GM19099 (cell line): ENCODE data around the gene DNAH2.
A peak's percentile ranks its signal among the peaks of the same experiment; 100 is the strongest.

Source experiments
- POLR2A ChIP-seq: IDR thresholded peaks from 3 replicates; pipeline ENCODE4 v1.6.1; 2011; ENCODE audit warnings: low read depth; ENCODE audit not compliant: insufficient read length; ENCODE audit errors: extremely low read depth

DNAH2 gene

DNA sequence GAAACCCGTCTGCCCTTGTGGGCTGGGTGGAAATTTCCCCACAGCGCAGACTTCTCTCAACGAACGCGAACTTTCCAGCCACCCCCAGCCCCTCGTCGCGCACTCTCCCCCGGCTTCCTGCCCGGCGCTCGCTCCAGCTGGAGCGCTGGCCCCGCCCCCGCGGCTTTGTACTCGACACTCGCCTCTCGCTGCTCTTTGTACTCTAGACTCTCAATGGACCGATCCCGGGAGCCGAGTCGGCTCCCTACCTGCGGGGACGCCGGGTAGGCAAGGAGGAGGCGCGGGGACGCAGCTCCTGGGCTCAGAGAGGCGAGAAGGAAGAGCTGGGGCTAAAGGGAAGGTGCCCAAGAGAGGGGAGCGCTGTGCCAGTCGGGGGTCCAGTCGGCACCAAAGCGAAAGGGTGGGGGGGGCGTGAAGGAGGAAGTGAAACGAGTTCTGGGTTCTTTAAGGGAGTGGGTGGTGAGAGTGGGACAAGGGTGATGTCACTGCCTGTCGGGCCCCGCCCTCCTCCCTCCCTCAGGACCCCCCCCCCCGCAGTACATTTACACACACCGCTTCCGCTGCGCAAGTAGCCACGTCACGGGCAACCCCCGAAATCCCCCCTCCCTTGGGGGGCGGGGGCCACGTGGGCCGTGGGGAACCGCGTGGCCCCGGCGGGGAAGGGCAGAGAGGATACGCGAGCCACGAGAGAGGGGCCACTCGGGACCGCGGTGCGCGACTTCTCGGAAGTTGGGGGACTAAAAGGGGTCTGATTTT is 126.2 kb downstream of the DNAH2 start:
- TF ChIP-seq POLR2A, result peak; percentile 62

DNA sequence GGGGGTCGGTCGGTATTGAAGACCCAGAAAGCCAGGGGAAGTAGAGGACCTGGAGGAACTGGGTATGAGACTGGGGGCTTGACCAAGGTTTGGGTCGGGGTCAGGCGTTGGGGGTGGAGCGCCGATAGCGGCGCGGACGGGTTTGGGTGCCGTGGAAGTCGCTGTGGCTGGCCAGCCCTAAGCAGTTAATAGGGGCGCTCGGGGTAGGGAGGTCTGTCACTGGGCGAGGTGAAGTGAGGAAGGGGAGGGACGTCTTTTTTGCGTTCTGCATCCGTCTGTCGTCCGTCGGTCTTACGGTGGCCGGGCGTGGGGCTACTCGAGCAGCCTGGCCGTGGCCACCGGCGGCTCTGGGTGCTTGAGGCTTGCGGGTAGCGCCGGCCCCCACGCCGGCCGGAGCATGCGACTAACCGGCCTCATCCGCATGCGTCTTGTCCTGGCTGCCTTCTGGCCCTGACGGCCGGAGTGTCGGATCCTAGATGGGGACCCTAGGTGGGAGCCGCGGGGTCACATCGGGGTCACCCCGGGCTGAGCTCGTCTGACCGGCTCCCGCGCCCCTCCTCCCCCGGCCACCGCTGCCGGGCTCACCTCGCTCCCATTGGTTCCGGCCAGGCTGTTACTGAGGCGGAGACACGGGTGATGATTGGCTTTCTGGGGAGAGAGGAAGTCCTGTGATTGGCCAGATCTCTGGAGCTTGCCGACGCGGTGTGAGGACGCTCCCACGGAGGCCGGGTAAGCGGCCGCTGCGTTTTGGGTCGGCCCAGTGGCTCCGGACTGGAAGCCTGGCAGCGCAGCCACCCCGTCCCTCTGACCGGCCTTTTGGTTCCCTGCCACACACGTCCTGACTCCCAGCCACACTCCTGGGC is 127.0 kb downstream of the DNAH2 start:
- peak; percentile 36 for TF ChIP-seq POLR2A

DNA sequence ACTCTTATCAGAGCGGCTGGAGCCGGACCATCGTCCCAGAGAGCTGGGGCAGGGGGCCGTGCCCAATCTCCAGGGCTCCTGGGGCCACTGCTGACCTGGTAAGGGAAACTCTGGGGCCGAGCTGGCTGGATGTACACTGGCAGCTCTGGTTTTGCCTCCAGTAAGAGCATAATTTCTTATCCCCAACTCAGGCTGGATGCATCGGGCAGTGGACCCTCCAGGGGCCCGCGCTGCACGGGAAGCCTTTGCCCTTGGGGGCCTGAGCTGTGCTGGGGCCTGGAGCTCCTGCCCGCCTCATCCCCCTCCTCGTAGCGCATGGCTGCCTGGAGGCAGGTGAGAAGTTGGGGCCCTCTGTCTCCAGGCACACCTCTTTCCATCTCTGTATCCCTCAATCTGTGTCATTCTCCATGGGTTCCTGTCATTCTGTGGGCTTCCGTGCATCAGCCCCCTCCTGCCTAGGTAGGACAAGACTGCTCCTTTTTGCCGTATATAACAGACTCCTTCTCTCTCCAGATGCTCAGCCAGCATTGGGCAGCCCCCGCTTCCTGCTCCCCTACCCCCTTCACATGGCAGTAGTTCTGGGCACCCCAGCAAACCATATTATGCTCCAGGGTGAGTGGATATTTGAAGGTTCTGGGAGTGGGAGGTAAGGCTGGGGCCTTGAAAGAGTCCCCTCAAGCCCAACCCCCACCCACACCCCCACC is 128.0 kb downstream of the DNAH2 start:
- no peak for TF ChIP-seq POLR2A

DNA sequence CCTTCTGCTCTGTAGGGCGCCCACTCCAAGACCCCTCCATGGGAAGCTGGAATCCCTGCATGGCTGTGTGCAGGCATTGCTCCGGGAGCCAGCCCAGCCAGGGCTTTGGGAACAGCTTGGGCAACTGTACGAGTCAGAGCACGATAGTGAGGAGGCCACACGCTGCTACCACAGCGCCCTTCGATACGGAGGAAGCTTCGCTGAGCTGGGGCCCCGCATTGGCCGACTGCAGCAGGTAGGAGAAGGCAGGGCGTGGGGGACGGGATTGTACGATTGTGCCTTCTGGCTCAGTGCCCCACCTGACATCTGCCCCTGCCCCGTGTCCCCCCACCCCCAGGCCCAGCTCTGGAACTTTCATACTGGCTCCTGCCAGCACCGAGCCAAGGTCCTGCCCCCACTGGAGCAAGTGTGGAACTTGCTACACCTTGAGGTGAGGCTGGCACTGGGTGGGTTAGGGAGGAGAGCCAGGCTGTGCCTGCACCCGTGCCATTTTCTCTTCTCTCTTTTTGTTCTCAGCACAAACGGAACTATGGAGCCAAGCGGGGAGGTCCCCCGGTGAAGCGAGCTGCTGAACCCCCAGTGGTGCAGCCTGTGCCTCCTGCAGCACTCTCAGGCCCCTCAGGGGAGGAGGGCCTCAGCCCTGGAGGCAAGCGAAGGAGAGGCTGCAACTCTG is 128.7 kb downstream of the DNAH2 start:
- no peak for TF ChIP-seq POLR2A

DNA sequence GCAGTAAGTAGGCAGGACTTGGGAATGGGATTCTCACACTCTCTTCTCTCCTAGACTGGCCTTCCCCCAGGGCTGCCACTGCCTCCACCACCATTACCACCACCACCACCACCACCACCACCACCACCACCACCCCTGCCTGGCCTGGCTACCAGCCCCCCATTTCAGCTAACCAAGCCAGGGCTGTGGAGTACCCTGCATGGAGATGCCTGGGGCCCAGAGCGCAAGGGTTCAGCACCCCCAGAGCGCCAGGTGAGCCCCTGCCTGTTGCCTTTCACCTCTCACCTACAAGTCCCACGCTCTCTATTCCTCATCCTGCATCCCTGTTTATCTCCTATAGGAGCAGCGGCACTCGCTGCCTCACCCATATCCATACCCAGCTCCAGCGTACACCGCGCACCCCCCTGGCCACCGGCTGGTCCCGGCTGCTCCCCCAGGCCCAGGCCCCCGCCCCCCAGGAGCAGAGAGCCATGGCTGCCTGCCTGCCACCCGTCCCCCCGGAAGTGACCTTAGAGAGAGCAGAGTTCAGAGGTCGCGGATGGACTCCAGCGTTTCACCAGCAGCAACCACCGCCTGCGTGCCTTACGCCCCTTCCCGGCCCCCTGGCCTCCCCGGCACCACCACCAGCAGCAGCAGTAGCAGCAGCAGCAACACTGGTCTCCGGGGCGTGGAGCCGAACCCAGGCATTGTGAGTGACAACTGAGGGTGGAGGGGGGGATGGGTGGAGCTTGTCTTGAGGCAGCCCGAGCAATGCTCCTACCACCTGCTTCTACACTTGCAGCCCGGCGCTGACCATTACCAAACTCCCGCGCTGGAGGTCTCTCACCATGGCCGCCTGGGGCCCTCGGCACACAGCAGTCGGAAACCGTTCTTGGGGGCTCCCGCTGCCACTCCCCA is 129.5 kb downstream of the DNAH2 start:
- no peak for TF ChIP-seq POLR2A

DNA sequence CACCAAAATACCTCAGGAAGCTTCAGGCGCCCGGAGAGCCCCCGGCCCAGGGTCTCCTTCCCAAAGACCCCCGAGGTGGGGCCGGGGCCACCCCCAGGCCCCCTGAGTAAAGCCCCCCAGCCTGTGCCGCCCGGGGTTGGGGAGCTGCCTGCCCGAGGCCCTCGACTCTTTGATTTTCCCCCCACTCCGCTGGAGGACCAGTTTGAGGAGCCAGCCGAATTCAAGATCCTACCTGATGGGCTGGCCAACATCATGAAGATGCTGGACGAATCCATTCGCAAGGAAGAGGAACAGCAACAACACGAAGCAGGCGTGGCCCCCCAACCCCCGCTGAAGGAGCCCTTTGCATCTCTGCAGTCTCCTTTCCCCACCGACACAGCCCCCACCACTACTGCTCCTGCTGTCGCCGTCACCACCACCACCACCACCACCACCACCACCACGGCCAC is 130.6 kb downstream of the DNAH2 start:
- no peak for TF ChIP-seq POLR2A

DNA sequence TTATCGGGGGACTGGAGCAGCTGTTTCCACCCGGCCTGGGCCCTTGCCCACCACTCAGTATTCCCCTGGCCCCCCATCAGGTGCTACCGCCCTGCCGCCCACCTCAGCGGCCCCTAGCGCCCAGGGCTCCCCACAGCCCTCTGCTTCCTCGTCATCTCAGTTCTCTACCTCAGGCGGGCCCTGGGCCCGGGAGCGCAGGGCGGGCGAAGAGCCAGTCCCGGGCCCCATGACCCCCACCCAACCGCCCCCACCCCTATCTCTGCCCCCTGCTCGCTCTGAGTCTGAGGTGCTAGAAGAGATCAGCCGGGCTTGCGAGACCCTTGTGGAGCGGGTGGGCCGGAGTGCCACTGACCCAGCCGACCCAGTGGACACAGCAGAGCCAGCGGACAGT is 131.2 kb downstream of the DNAH2 start:
- TF ChIP-seq POLR2A, result no peak

DNA sequence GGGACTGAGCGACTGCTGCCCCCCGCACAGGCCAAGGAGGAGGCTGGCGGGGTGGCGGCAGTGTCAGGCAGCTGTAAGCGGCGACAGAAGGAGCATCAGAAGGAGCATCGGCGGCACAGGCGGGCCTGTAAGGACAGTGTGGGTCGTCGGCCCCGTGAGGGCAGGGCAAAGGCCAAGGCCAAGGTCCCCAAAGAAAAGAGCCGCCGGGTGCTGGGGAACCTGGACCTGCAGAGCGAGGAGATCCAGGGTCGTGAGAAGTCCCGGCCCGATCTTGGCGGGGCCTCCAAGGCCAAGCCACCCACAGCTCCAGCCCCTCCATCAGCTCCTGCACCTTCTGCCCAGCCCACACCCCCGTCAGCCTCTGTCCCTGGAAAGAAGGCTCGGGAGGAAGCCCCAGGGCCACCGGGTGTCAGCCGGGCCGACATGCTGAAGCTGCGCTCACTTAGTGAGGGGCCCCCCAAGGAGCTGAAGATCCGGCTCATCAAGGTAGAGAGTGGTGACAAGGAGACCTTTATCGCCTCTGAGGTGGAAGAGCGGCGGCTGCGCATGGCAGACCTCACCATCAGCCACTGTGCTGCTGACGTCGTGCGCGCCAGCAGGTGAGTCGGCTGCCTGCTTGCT is 131.7 kb downstream of the DNAH2 start:
- no peak for TF ChIP-seq POLR2A

DNA sequence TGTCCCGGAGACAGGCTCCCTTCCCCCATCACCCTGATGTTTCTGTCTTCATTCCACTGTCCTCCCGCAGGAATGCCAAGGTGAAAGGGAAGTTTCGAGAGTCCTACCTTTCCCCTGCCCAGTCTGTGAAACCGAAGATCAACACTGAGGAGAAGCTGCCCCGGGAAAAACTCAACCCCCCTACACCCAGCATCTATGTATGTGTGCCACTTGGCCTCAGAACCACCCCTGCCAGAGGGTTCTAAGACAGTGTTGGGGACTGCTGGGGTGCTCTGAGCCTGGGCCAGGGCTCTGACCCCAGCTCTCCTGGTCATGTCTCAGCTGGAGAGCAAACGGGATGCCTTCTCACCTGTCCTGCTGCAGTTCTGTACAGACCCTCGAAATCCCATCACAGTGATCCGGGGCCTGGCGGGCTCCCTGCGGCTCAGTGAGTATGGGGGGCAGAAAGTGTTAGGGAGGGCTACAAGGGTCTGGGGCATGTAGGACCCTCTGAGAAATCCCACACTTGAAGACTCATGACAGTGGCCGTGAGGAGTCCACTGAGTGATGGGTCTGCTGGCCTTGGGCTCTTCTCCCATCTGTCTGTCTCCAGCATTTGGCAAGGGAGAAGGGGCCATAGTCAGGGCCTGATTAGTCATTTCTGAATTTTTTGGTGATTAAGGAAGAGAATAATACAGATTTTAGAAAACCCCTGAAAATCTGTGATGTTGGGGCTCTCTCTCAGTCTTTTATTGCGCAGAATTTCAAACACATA is 132.4 kb downstream of the DNAH2 start:
- no peak for TF ChIP-seq POLR2A

DNA sequence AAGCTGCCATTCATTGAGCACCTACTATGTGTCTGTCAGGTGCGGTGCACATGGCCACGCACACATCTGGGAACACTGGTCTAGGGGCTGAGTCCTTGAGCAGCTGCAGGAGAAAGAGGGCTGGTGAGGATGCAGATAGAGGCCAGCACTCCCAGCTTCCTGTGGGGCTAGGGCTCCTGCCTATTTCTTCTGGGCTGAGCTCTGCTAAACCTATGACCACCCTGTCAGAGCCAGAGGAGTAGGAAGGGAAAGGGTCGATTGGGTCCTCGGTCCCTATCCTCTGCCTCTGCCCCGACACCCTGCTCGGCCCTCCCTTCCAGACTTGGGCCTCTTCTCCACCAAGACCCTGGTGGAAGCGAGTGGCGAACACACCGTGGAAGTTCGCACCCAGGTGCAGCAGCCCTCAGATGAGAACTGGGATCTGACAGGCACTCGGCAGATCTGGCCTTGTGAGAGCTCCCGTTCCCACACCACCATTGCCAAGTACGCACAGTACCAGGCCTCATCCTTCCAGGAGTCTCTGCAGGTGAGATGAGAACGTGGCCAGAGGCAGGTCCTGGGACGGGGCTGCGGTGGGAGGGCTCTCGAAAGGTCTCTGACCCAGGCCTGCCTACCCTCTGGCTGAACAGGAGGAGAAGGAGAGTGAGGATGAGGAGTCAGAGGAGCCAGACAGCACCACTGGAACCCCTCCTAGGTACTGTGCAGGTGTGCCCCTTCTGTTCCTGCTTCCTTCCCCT is 133.3 kb downstream of the DNAH2 start:
- TF ChIP-seq POLR2A, result no peak

DNA sequence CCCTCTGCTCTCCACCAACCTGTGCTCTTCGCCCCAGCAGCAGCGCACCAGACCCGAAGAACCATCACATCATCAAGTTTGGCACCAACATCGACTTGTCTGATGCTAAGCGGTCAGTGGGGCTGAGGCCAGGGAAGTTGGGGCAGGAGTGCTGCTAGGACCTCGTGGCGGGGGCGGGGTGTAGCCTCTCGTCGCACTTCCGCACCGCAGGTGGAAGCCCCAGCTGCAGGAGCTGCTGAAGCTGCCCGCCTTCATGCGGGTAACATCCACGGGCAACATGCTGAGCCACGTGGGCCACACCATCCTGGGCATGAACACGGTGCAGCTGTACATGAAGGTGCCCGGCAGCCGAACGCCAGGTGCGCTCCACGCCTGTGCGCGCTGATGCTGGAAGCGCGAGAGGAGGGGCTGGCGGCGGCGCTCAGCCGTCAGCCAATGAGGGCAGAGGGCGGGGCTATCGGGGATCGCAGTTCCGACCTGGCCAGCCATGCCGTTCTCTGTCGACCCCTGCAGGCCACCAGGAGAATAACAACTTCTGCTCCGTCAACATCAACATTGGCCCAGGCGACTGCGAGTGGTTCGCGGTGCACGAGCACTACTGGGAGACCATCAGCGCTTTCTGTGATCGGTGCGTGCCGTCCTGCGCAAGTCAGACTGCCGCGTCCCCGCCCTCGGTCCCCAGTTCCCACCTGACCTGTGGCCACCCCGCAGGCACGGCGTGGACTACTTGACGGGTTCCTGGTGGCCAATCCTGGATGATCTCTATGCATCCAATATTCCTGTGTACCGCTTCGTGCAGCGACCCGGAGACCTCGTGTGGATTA is 134.1 kb downstream of the DNAH2 start:
- TF ChIP-seq POLR2A, result peak; percentile 61

DNA sequence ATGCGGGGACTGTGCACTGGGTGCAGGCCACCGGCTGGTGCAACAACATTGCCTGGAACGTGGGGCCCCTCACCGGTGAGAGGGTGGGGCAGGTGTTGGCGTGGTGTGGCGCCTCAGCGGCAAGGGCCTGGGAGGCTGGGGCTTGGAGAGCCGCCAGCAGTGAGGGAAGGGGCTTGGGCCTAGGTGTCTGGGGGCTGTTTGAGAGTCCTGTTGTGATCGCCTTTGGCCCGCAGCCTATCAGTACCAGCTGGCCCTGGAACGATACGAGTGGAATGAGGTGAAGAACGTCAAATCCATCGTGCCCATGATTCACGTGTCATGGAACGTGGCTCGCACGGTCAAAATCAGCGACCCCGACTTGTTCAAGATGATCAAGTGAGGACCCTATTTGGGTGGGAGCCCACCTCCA is 134.7 kb downstream of the DNAH2 start:
- no peak for TF ChIP-seq POLR2A
